Stimulated activated naive B cell treated with anti-CD40 and anti-IgM and Interleukin-4, amounts not matched to agents 10 μg/mL and 1 μg/mL and 100 μg/mL, for 72 hours (primary cell): ENCODE measurements around the gene JMJD8.

Source experiments
- ATAC-seq, 2 donors: fragments of 150-1000 bp; cut with Tn5 transposase; replicated peaks; 2 replicates each; pipeline ENCODE4 v1.10.0; 2021; ENCODE audit warnings: moderate library complexity in 1 of 2
- DNase-seq: peaks from one replicate; pipeline ENCODE4 v3.0.0; 2021
- H3K27ac Mint-ChIP-seq: one replicate; pipeline ENCODE4 v1.8.0; 2022; ENCODE audit warnings: mild to moderate bottlenecking, mixed read lengths
- H3K27me3 Mint-ChIP-seq, 2 donors: one replicate each; pipeline ENCODE4 v1.8.0; 2022; ENCODE audit warnings: mixed read lengths in 2 of 2
- H3K36me3 Mint-ChIP-seq, 2 donors: one replicate each; pipeline ENCODE4 v1.8.0; 2022; ENCODE audit warnings: mixed read lengths in 2 of 2, mild to moderate bottlenecking in 1 of 2
- H3K4me1 Mint-ChIP-seq, 2 donors: one replicate each; pipeline ENCODE4 v1.8.0; 2022; ENCODE audit warnings: mixed read lengths in 2 of 2, mild to moderate bottlenecking in 1 of 2
- H3K4me3 Mint-ChIP-seq, 2 donors: one replicate each; pipeline ENCODE4 v1.8.0; 2022; ENCODE audit warnings: mild to moderate bottlenecking in 2 of 2, mixed read lengths in 2 of 2, moderate library complexity in 1 of 2
- H3K9me3 Mint-ChIP-seq, 2 donors: one replicate each; pipeline ENCODE4 v1.8.0; 2022; ENCODE audit warnings: mixed read lengths in 2 of 2, mild to moderate bottlenecking in 1 of 2

Gene JMJD8

GRCh38 chr16:726188-726437, 42.0 kb upstream of the JMJD8 start:
- Mint-ChIP-seq H3K4me1 (peaks cover 10 to 36% of the 10 kb centered on the region in 2 donors), H3K4me3 (peak overlapping the region; percentile 32), H3K36me3 (peaks cover 0 to 6% of the 10 kb centered on the region in 2 donors), H3K27ac (no peak overlapping the region), H3K27me3 (no peaks in the 10 kb centered on the region), H3K9me3 (no peaks in the 10 kb centered on the region)
- ATAC-seq, result no peak
- no peak for DNase-seq

- H3K36me3 Mint-ChIP-seq, result peaks cover 0 to 6% of the 10 kb centered on the region in 2 donors
- peak overlapping the region; percentile 80 for H3K27ac Mint-ChIP-seq
- DNase-seq, result no peak
- H3K27me3 Mint-ChIP-seq, result no peaks in the 10 kb centered on the region
- no peaks in the 10 kb centered on the region for H3K9me3 Mint-ChIP-seq
- ATAC-seq, result no peak
- peak overlapping the region; percentile 32 for H3K4me3 Mint-ChIP-seq
- H3K4me1 Mint-ChIP-seq, result peaks cover 10 to 36% of the 10 kb centered on the region in 2 donors
Measured at GRCh38 chr16:725463-726187, 41.5 kb upstream of the JMJD8 start.

- Mint-ChIP-seq H3K36me3 (peaks cover 0 to 6% of the 10 kb centered on the region in 2 donors), H3K9me3 (no peaks in the 10 kb centered on the region), H3K27me3 (no peaks in the 10 kb centered on the region), H3K27ac (peak overlapping the region; percentile 80), H3K4me1 (peaks cover 16 to 42% of the 10 kb centered on the region in 2 donors), H3K4me3 (no peak overlapping the region)
- ATAC-seq (no peak), DNase-seq (no peak)
Measured at GRCh38 chr16:725041-725376, 40.9 kb upstream of the JMJD8 start.

- no peak overlapping the region for H3K27ac Mint-ChIP-seq
- H3K9me3 Mint-ChIP-seq, result no peaks in the 10 kb centered on the region
- peaks cover 16 to 48% of the 10 kb centered on the region in 2 donors for H3K4me1 Mint-ChIP-seq
- peaks cover 0 to 6% of the 10 kb centered on the region in 2 donors for H3K36me3 Mint-ChIP-seq
- H3K27me3 Mint-ChIP-seq, result no peaks in the 10 kb centered on the region
- no peak for DNase-seq
- H3K4me3 Mint-ChIP-seq, result no peak overlapping the region
- no peak for ATAC-seq
Measured at GRCh38 chr16:724188-725040, 40.3 kb upstream of the JMJD8 start.

- Mint-ChIP-seq H3K27me3 (no peaks in the 10 kb centered on the region), H3K9me3 (no peaks in the 10 kb centered on the region), H3K36me3 (peaks cover 0 to 6% of the 10 kb centered on the region in 2 donors), H3K27ac (peak overlapping the region; percentile 62), H3K4me3 (no peak overlapping the region), H3K4me1 (peaks cover 20 to 55% of the 10 kb centered on the region in 2 donors)
- DNase-seq (no peak), ATAC-seq (no peak)
Measured at GRCh38 chr16:723695-724094, 39.6 kb upstream of the JMJD8 start.

GRCh38 chr16:722835-723633, 38.9 kb upstream of the JMJD8 start:
- H3K4me1 Mint-ChIP-seq, result peaks cover 20 to 56% of the 10 kb centered on the region in 2 donors
- H3K9me3 Mint-ChIP-seq, result no peaks in the 10 kb centered on the region
- H3K4me3 Mint-ChIP-seq, result peak overlapping the region in 1 of 2 donors; percentile 56

GRCh38 chr16:721765-722540, 37.8 kb upstream of the JMJD8 start:
- DNase-seq (no peak), ATAC-seq (no peak)
- Mint-ChIP-seq H3K9me3 (no peaks in the 10 kb centered on the region), H3K27me3 (no peaks in the 10 kb centered on the region), H3K4me1 (peaks cover 20 to 56% of the 10 kb centered on the region in 2 donors), H3K4me3 (peak overlapping the region; percentile 50 to 94), H3K27ac (peak overlapping the region; percentile 47), H3K36me3 (peaks cover 0 to 6% of the 10 kb centered on the region in 2 donors)

More at GRCh38 chr16:722835-723633, 38.9 kb upstream of the JMJD8 start:
- Mint-ChIP-seq H3K27me3 (no peaks in the 10 kb centered on the region), H3K36me3 (peaks cover 0 to 6% of the 10 kb centered on the region in 2 donors), H3K27ac (peak overlapping the region; percentile 7)
- ATAC-seq (no peak), DNase-seq (no peak)

GRCh38 chr16:720990-721764, 37.0 kb upstream of the JMJD8 start, which contains the start of gene ANTKMT:
ANTKMT (plus strand) TSS chr16:721146; CDS start chr16:721275, 129 bp downstream.
- Mint-ChIP-seq H3K4me1 (peaks cover 23 to 56% of the 10 kb centered on the region in 2 donors), H3K4me3 (peak within 1 kb of the TSS; percentile 87 to 94), H3K27ac (peak within 1 kb of the TSS; percentile 92), H3K9me3 (no peaks in the 10 kb centered on the region), H3K27me3 (peaks cover 4 to 6% of the 10 kb centered on the region in 2 donors), H3K36me3 (peaks cover 0 to 6% of the 10 kb centered on the region in 2 donors)
- ATAC-seq (peak; percentile 82 to 86), DNase-seq (peak; percentile 86)

GRCh38 chr16:720447-720989, 36.4 kb upstream of the JMJD8 start:
- ATAC-seq, result peak; percentile 50 to 55
- peaks cover 23 to 52% of the 10 kb centered on the region in 2 donors for H3K4me1 Mint-ChIP-seq
- peak overlapping the region; percentile 92 for H3K27ac Mint-ChIP-seq
- H3K9me3 Mint-ChIP-seq, result no peaks in the 10 kb centered on the region
- peaks cover 5 to 9% of the 10 kb centered on the region in 2 donors for H3K27me3 Mint-ChIP-seq
- H3K4me3 Mint-ChIP-seq, result peak overlapping the region; percentile 87 to 94
- peak; percentile 50 for DNase-seq
- peaks cover 0 to 6% of the 10 kb centered on the region in 2 donors for H3K36me3 Mint-ChIP-seq

- Mint-ChIP-seq H3K36me3 (peaks cover 0 to 6% of the 10 kb centered on the region in 2 donors), H3K4me3 (peak overlapping the region; percentile 87 to 94), H3K27ac (peak overlapping the region; percentile 92), H3K4me1 (peaks cover 23 to 50% of the 10 kb centered on the region in 2 donors), H3K27me3 (peaks cover 5 to 9% of the 10 kb centered on the region in 2 donors), H3K9me3 (no peaks in the 10 kb centered on the region)
- ATAC-seq, result peak in 1 of 2 donors; percentile 0
- no peak for DNase-seq
Measured at GRCh38 chr16:719815-720446, 35.8 kb upstream of the JMJD8 start.

GRCh38 chr16:718922-719321, 34.8 kb upstream of the JMJD8 start:
- DNase-seq (no peak), ATAC-seq (no peak)
- peak overlapping the region; percentile 60 to 94 for H3K4me3 Mint-ChIP-seq
- peaks cover 8 to 17% of the 10 kb centered on the region in 2 donors for H3K27me3 Mint-ChIP-seq
- H3K36me3 Mint-ChIP-seq, result peaks cover 0 to 6% of the 10 kb centered on the region in 2 donors
- H3K9me3 Mint-ChIP-seq, result no peaks in the 10 kb centered on the region
- peaks cover 23 to 56% of the 10 kb centered on the region in 2 donors for H3K4me1 Mint-ChIP-seq
- no peak overlapping the region for H3K27ac Mint-ChIP-seq

- Mint-ChIP-seq H3K4me1 (peaks cover 20 to 50% of the 10 kb centered on the region in 2 donors), H3K9me3 (no peaks in the 10 kb centered on the region), H3K27ac (no peak overlapping the region), H3K27me3 (peaks cover 9 to 18% of the 10 kb centered on the region in 2 donors), H3K36me3 (peaks cover 0 to 6% of the 10 kb centered on the region in 2 donors), H3K4me3 (no peak overlapping the region)
- DNase-seq (no peak), ATAC-seq (no peak)
Measured at GRCh38 chr16:718389-718788, 34.3 kb upstream of the JMJD8 start.
